Right ventricle myocardium inferior (tissue), 1 donor: ENCODE results near the gene CTBP2. TPM values are rescaled to one million over a fixed set of nuclear protein-coding genes. Genes with fewer than 3 reads are reported as not detected.

Experiments used
- ATAC-seq: fragments of 200-7000 bp; cut with Tn5 transposase; one replicate; pipeline ENCODE4 v1.9.1; 2020; ENCODE audit warnings: mild to moderate bottlenecking, moderate library complexity
- DNase-seq: peaks from one replicate; pipeline ENCODE4 v3.0.0; 2021; ENCODE audit errors: missing footprints
- intact Hi-C: fragments of 100-400 bp; cut with DNase I; formaldehyde crosslinking; loops from one replicate; pipeline ENCODE4 v1.11.0; 2022
- total RNA-seq: library from RNA; stranded (reverse); fragmentation: NEBNext Ultra II Directional; extraction: Animal tissue kit (Norgen Biotek cat#: 25700); gene quantifications from one replicate; pipeline ENCODE4 v1.2.1, GENCODE V29; 2021
- donor health status: DM: no; HTN: yes; CAD: no; lungs with severe emphysema.

Gene CTBP2
- total RNA-seq, 1 donor from 2014 or later: 31.3 TPM

DNA sequence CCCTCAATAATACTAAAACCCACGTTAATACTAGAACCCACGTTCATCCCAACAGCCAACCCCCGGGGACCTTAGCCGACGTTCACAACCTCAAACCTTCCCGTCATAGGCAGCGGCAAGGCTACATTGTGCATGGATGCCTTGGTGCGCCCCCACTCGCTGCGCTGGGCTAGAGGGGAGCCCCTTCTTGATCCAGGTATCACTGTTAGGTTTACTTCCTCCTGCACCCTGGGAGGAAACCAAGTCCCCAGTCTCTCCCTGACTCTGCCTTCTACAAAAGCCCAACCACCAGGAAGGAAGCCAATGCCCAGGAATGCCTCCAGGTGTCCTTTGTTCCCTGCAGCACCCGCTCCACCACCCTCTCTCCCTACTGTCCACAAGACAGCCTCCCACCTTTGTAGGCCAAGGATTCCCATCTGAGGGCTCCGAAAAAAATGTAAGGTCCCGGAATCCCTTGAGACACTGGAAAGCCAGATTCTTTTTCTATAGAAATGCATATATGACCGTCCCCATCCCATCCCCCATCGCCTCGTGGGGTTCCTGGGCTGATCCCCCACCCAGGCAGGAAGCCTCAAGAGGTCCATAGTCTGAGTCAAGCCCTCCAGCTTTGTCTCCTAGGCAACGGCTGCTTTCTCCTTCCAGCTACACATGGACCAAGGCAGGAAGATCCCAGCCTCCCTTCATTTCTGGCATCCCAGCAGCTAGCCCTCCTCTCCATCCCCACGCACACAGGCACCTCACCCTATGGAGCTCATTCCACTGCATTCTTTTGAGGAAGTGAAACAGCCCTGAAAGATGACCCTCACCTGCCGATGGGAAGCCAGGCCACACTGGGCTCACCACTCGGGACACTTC, 25.2 kb downstream of the CTBP2 start:
- intact Hi-C loops: no loop called here
- ATAC-seq (no peak), DNase-seq (no peak)

- DNase-seq (no peak), ATAC-seq (peak; percentile 20)
- intact Hi-C loops: no loop called here
Observed at GRCh38 chr10:125134483-125134848, 25.9 kb downstream of the CTBP2 start.

DNA sequence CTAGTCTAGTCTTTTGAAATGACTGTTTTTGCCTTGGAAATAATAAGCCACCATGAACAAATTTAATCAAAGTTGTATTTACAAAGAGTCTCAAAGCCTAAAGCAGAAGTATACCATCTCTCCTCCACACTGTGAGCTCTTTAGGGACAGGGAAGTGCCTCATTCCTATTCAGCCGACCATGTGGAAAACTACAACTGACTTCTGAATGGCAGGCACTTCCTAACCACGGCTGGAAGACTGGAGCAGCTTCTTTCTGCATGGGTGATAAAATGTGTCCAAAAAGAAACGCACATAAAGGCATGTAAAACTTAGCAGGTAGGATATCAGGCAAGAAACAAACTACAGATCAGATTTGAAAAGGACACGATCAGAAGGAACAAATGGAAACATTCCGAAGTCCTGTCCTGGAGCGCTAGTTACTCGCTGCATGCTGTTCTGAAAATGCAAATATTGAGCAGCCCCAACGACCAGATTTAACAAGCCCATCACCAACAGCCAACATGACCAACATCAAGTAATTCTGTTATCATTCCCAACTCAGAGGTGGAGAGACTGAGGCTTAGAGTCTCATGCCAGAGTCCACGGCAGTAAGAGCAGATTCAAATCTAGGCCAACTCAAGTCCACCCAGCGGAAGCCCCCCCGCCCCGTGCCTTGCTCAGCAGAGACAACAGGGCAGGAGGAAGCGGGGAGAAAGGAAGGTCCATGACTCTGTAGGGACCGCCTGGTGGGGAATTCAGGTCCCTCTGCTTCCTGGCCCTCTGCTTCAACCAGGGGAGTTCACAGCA, 26.5 kb downstream of the CTBP2 start:
- ATAC-seq (no peak), DNase-seq (no peak)
- intact Hi-C loops: no loop called here

- DNase-seq (no peak), ATAC-seq (no peak)
- intact Hi-C loops: no loop called here
Observed at GRCh38 chr10:125132344-125132743, 28.0 kb downstream of the CTBP2 start.

GRCh38 chr10:125130916-125131315, 29.4 kb downstream of the CTBP2 start:
- ATAC-seq (no peak), DNase-seq (no peak)
- intact Hi-C loops: no loop called here

DNA sequence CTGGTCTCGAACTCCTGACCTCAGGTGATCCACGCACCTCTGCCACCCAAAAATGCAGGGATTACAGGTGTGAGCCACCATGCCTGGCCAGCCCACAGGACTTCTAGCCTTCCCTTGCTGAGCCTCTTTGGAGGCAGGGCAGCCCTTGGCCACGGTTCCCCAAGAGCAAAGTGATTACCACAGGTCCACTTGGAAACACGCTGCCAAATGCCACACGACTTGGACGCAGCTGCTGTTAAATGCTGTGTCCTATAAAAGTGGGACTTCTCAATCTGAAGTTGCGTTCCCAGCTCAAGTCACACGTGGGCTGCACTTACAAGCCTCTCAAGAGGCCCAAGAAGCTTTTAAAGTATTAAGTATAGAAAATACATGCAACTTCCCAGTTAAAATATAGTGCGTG, 30.1 kb downstream of the CTBP2 start:
- DNase-seq: no peak
- intact Hi-C loops: no loop called here
- ATAC-seq: no peak

- no peak for DNase-seq
- intact Hi-C loops: no loop called here
- no peak for ATAC-seq
Observed at GRCh38 chr10:125129076-125129458, 31.3 kb downstream of the CTBP2 start.

GRCh38 chr10:125128397-125129075, 31.8 kb downstream of the CTBP2 start:
- intact Hi-C loops: no loop called here
- DNase-seq (no peak), ATAC-seq (no peak)

- DNase-seq: no peak
- intact Hi-C loops: loop anchor here (2.0 kb wide), 1 partner anchor 25 kb away; no protein-coding TSS in a partner anchor
- no peak for ATAC-seq
Observed at GRCh38 chr10:125127986-125128385, 32.4 kb downstream of the CTBP2 start.

DNA sequence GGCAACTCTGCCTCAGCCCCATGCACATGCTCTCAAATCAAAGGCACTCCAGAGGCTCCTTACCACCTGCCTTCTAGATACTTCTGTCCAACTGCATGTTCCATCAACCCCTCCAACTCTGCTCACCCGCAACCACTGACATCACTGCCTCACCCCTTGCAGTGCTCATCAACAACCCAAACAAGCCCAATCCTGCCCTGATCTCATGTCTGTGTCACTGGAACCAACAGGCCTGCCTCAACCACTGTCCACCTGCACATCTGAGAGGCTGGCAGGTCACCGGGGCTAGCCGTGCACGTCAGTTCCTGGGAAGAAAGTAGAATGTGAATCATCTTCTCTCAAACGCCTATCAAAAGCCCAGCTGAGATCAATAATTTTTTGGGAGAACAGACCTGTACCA, 33.3 kb downstream of the CTBP2 start:
- ATAC-seq (no peak), DNase-seq (no peak)
- intact Hi-C loops: loop anchor here (2.0 kb wide), 1 partner anchor 26 kb away; no protein-coding TSS in a partner anchor

DNA sequence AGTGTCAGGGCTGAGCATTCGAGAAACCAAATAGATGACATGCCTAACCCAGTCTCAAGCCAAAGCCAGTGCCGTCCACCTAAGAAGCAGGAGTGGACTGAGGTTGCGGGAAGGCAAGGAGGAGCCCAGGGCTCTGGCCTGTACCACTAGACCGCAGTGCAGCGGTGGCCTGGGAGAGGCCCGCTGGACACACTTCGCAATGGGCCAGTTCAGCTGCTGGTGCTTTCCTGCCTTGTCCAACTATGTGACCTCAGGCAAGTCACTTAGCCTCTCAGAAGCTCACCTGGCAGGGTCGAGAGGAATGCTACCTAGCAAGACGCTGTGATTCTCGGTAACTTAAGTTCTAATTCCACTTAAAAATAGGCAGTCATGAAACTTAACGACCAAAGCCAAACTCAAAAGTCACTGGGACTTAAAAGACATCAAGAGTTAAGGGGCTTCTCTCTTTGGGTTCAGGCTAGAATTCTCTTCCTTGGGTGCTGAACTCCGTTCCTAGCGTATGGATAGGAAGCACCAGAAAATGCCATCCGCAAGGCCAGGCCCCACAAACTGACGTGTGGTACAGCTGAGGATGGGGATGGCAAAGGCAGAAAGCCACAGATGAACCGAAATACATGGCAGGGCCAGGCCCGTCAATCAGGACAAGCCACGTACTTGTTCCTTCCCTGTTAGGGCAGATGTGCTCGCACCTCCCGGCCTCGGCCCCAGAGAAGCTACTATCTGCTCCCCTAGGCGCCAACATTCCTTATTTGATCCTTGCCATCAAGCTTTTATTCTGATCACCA, 34.2 kb downstream of the CTBP2 start:
- DNase-seq (no peak), ATAC-seq (no peak)
- intact Hi-C loops: loop anchor here (2.0 kb wide), 1 partner anchor 27 kb away; no protein-coding TSS in a partner anchor

DNA sequence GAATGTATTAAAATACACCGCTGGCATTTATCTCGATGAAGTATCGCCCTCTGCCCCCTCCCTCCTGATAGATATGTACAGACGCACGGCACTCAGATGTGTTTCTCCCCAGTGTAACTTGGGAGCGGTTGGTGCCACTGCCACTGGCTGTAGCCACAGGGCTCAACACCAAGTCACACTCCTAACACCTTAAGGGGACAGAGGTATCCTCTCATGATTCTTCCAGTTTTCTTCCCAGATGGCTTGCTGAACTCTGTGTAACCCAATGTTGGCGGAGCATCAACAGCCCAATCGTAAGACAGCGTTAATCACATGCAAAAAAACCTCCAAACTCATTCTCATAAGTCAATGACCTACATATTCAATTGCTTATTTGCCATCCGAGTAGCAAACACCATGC, 35.5 kb downstream of the CTBP2 start:
- peak; percentile 11 for ATAC-seq
- DNase-seq: no peak
- intact Hi-C loops: loop anchor here (5.0 kb wide), 1 partner anchor 43 kb away; no protein-coding TSS in a partner anchor

GRCh38 chr10:125124115-125124487, 36.3 kb downstream of the CTBP2 start:
- no peak for DNase-seq
- no peak for ATAC-seq
- intact Hi-C loops: loop anchor here (5.0 kb wide), 1 partner anchor 42 kb away; no protein-coding TSS in a partner anchor

DNA sequence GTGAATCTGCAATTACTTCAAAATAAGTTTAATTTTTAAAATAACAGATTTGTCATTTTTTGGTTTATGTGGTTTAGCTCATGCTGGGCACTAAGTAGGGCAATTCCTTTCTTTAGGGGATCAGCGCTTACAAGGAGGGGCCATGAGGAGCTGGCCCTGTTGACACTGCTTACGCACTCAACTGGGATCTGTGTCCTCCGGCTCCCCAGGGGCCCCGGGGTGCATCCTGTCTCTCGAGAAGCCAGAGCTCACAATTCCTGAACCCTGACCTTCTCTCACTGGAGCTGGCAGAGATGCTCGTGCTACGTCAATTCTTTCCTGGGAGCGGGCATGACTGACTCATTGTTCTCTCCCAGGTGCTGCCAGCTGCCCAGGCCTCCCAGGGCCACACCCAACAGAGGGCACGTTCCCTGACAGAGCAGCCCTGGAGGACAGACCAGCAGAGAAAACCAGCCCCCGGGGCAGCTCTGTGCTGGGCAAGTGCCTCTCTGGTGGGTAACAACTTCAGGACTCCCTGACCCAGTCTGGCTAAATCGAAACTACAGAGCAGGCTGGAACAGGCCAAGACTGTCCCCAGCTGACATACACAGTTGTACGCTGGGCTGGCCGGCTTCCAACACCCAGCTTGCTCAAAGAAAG, 36.8 kb downstream of the CTBP2 start:
- peak; percentile 93 for DNase-seq
- intact Hi-C loops: loop anchor here (5.0 kb wide), 1 partner anchor 41 kb away; no protein-coding TSS in a partner anchor
- ATAC-seq: peak; percentile 78

GRCh38 chr10:125122566-125122965, 37.8 kb downstream of the CTBP2 start:
- intact Hi-C loops: loop anchor here (5.0 kb wide), 1 partner anchor 40 kb away; no protein-coding TSS in a partner anchor

GRCh38 chr10:125121003-125121402, 39.4 kb downstream of the CTBP2 start:
- no peak for DNase-seq
- ATAC-seq: no peak
- intact Hi-C loops: loop anchor here (5.0 kb wide), 1 partner anchor 39 kb away; no protein-coding TSS in a partner anchor

More at GRCh38 chr10:125122566-125122965, 37.8 kb downstream of the CTBP2 start:
- no peak for DNase-seq
- no peak for ATAC-seq

- DNase-seq (no peak), ATAC-seq (no peak)
- intact Hi-C loops: loop anchor here (5.0 kb wide), 1 partner anchor 38 kb away; no protein-coding TSS in a partner anchor
Observed at GRCh38 chr10:125120053-125120710, 40.2 kb downstream of the CTBP2 start.
